Fibroblast of lung (primary cell): ENCODE results near the gene ERFE.

ENCODE experiments used
- EZH2 ChIP-seq: IDR thresholded peaks from 2 replicates; pipeline ENCODE4 v1.5.1; 2012; ENCODE audit warnings: low read length, control low read depth, mild to moderate bottlenecking; ENCODE audit errors: missing control alignments
- TF ChIP-seq, protein P1 (sequence below), 2 donors: IDR thresholded peaks in 1 of 2; conservative IDR thresholded peaks in 1 of 2; 1 replicate in 1 of 2; 2 replicates in 1 of 2; pipeline ENCODE4 v1.5.1; 2011 to 2012; ENCODE audit warnings: low read length in 2 of 2, control low read depth in 1 of 2, inconsistent platforms in 1 of 2, low read depth in 1 of 2, mild to moderate bottlenecking in 1 of 2

DNA sequence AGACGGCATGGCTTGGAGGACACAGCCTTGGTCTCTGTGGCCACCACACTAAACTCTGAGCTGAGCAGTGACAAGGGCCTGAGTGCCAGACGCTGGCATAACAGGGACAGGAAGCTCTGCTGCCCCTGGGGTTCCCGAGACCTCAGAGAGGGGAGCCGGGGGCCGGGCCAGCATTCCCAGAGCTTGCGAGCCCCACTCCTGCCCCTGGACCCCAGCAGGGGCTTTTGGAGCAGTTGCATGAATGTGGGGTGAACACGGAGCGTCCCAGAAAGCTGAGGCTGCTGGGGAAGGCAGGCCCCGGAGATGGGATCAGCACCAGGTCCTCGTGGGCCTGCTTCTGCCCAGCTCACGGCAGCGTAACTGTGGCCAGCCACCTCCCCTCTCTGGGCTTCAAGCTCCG, 7.6 kb upstream of the ERFE start:
- TF ChIP-seq, protein P1, sequence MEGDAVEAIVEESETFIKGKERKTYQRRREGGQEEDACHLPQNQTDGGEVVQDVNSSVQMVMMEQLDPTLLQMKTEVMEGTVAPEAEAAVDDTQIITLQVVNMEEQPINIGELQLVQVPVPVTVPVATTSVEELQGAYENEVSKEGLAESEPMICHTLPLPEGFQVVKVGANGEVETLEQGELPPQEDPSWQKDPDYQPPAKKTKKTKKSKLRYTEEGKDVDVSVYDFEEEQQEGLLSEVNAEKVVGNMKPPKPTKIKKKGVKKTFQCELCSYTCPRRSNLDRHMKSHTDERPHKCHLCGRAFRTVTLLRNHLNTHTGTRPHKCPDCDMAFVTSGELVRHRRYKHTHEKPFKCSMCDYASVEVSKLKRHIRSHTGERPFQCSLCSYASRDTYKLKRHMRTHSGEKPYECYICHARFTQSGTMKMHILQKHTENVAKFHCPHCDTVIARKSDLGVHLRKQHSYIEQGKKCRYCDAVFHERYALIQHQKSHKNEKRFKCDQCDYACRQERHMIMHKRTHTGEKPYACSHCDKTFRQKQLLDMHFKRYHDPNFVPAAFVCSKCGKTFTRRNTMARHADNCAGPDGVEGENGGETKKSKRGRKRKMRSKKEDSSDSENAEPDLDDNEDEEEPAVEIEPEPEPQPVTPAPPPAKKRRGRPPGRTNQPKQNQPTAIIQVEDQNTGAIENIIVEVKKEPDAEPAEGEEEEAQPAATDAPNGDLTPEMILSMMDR (conservative IDR thresholded peaks at IDR 0.05 in 1 of 2, IDR thresholded peaks at IDR 0.05 in 1 of 2; ENCODE audit: low read depth in 1 of 2, low read length in 2 of 2), result no peak
- no peak for TF ChIP-seq EZH2
